ENCODE measurements around the gene IRX2.

- no peak for TF ChIP-seq CTCF (conservative IDR thresholded peaks at IDR 0.05)
- TF ChIP-seq ZFX (IDR thresholded peaks at IDR 0.05), result no peak
Measured at GRCh38 chr5:2749514-2750025, 1.9 kb downstream of the IRX2 start.
